GM23338 (cell line): ENCODE data around the gene GPRC6A. TPM values are rescaled to one million over a fixed set of nuclear protein-coding genes. Genes with fewer than 3 reads are reported as not detected.

Experiments used
- ATAC-seq: fragments of 200-7000 bp; cut with Tn5 transposase; 3 replicates; pipeline ENCODE4 v1.9.1; 2020
- DNase-seq: peaks from one replicate; pipeline ENCODE4 v3.0.0-alpha.2; 2015; ENCODE audit warnings: low spot score
- H2AFZ ChIP-seq: fragments of 200-600 bp; sonication (generic); 2 replicates; pipeline ENCODE4 v1.8.0; 2016; ENCODE audit warnings: antibody characterized with exemption, mild to moderate bottlenecking, moderate library complexity
- H3F3A ChIP-seq: fragments of 200-600 bp; sonication (generic); replicated peaks from 2 replicates; pipeline ENCODE4 v1.8.0; 2017; ENCODE audit warnings: antibody characterized with exemption, mixed run types, low read depth
- H3K27ac ChIP-seq: fragments of 200-600 bp; sonication (generic); 2 replicates; pipeline ENCODE4 v1.6.1; 2016; ENCODE audit warnings: low read depth
- H3K27me3 ChIP-seq: fragments of 200-600 bp; sonication (generic); 2 replicates; pipeline ENCODE4 v1.8.0; 2016; ENCODE audit warnings: mild to moderate bottlenecking, mixed run types, moderate library complexity; ENCODE audit not compliant: insufficient read depth
- H3K36me3 ChIP-seq: fragments of 200-600 bp; sonication (generic); 2 replicates; pipeline ENCODE4 v1.8.0; 2016; ENCODE audit warnings: mild to moderate bottlenecking; ENCODE audit not compliant: insufficient read depth
- H3K4me1 ChIP-seq: fragments of 200-600 bp; sonication (generic); 2 replicates; pipeline ENCODE4 v1.8.0; 2016; ENCODE audit warnings: mild to moderate bottlenecking, moderate library complexity; ENCODE audit not compliant: insufficient read depth
- H3K4me2 ChIP-seq: fragments of 200-600 bp; sonication (generic); 2 replicates; pipeline ENCODE4 v1.7.1; 2017; ENCODE audit warnings: mixed run types
- H3K4me3 ChIP-seq: fragments of 200-600 bp; sonication (generic); 2 replicates; pipeline ENCODE4 v1.6.1; 2016; ENCODE audit warnings: mixed run types
- H3K79me2 ChIP-seq: fragments of 200-600 bp; sonication (generic); replicated peaks from 2 replicates; pipeline ENCODE4 v1.8.0; 2017; ENCODE audit warnings: mild to moderate bottlenecking; ENCODE audit not compliant: insufficient read depth
- H3K9me2 ChIP-seq: fragments of 200-600 bp; sonication (generic); 2 replicates; pipeline ENCODE4 v1.8.0; 2017; ENCODE audit not compliant: insufficient read depth
- H4K20me1 ChIP-seq: fragments of 200-600 bp; sonication (generic); replicated peaks from 2 replicates; pipeline ENCODE4 v1.8.0; 2017; ENCODE audit warnings: mild to moderate bottlenecking; ENCODE audit not compliant: insufficient read depth
- H3K27ac Mint-ChIP-seq: 2 replicates; pipeline ENCODE4 v1.8.0; 2020; ENCODE audit warnings: inconsistent platforms, mild to moderate bottlenecking, moderate library complexity, mixed read lengths
- H3K27me3 Mint-ChIP-seq: 3 replicates; pipeline ENCODE4 v1.8.0; 2022; ENCODE audit warnings: low read depth, mild to moderate bottlenecking, moderate library complexity, mixed read lengths, inconsistent platforms; ENCODE audit not compliant: insufficient read depth, poor library complexity
- H3K36me3 Mint-ChIP-seq: 3 replicates; pipeline ENCODE4 v1.8.0; 2021; ENCODE audit warnings: low read depth, mild to moderate bottlenecking, inconsistent platforms, moderate library complexity, mixed read lengths
- H3K4me1 Mint-ChIP-seq: 3 replicates; pipeline ENCODE4 v1.8.0; 2020; ENCODE audit warnings: mild to moderate bottlenecking, inconsistent platforms, mixed read lengths
- H3K4me3 Mint-ChIP-seq: 3 replicates; pipeline ENCODE4 v1.8.0; 2021; ENCODE audit warnings: moderate library complexity, mild to moderate bottlenecking, inconsistent platforms, mixed read lengths
- H3K9me3 Mint-ChIP-seq: 3 replicates; pipeline ENCODE4 v1.8.0; 2020; ENCODE audit warnings: moderate library complexity, mild to moderate bottlenecking, inconsistent platforms, mixed read lengths
- CTCF ChIP-seq, 2 experiments: fragments of 200-600 bp in 1 of 2; sonication (generic) in 1 of 2; conservative IDR thresholded peaks; 2 replicates each; pipeline versions ENCODE4 v1.5.1 to v1.6.1; 2016 to 2017; ENCODE audit warnings: antibody characterized with exemption in 2 of 2, low read depth in 2 of 2, mild to moderate bottlenecking in 2 of 2, moderate library complexity in 1 of 2
- EZH2 ChIP-seq: fragments of 200-600 bp; sonication (generic); IDR thresholded peaks from one replicate; pipeline ENCODE4 v1.8.0; 2017; ENCODE audit warnings: antibody characterized with exemption, mild to moderate bottlenecking, low read depth; ENCODE audit not compliant: unreplicated experiment
- NANOG ChIP-seq: IDR thresholded peaks from 2 replicates; pipeline ENCODE4 v1.6.1; 2016; ENCODE audit warnings: antibody characterized with exemption, borderline replicate concordance
- POLR2AphosphoS5 ChIP-seq: IDR thresholded peaks from 2 replicates; pipeline ENCODE4 v1.6.1; 2016; ENCODE audit warnings: antibody characterized with exemption, low read depth
- ZNF114 ChIP-seq: fragments of 250-450 bp; sonication (Bioruptor Pico); IDR thresholded peaks from 2 replicates; pipeline ENCODE4 v1.5.0; 2020; ENCODE audit warnings: mild to moderate bottlenecking, moderate library complexity
- ZNF331 ChIP-seq: fragments of 250-450 bp; sonication (Bioruptor Pico); IDR thresholded peaks from 2 replicates; pipeline ENCODE4 v1.5.0; 2020; ENCODE audit warnings: low read depth, mild to moderate bottlenecking, moderate library complexity
- polyA plus RNA-seq: library from polyadenylated mRNA; unstranded; fragments of >200 nt; fragmentation: Nextera tagmentation; extraction: Ambion mirVana; gene quantifications from 2 replicates; pipeline ENCODE4 v1.2.1, GENCODE V29; 2016
- total RNA-seq: library from RNA; depleted of rRNA; stranded (reverse); fragments of >200 nt; shearing (Covaris generic); gene quantifications from 2 replicates; pipeline ENCODE4 v1.2.3, GENCODE V29; 2014
- TF ChIP-seq, protein P1 (sequence below): fragments of 250-450 bp; sonication (Bioruptor Pico); IDR thresholded peaks from 2 replicates; pipeline ENCODE4 v1.5.0; 2020; ENCODE audit warnings: mild to moderate bottlenecking, moderate library complexity

GPRC6A gene
- total and polyA plus RNA-seq, 2 experiments from 2014 or later = 0.21 to 0.45 TPM

DNA sequence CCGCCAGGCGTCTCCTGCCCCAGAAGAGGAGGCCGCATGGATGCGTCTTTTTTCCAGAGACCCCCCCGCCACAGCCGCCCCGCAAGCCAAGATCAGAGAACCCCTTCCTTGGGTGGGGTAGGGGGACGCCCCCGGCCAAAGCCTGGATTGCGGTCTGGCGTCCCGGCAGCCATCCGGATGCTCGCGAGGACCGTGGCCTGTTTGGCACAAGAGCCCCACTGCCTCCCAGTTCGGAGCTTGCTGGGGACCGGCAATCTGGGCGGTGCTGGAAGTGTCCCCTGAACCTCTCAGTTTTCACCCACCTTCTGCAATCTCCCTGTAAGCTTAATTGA is 64.3 kb downstream of the GPRC6A start:
- Histone ChIP-seq H3F3A (no peaks in the 10 kb centered on the region), H3K27me3 (peaks cover 48% of the 10 kb centered on the region), H3K4me3 (peak overlapping the region; percentile 68), H3K36me3 (no peaks in the 10 kb centered on the region), H2AFZ (peak overlapping the region; percentile 96), H4K20me1 (no peaks in the 10 kb centered on the region), H3K79me2 (no peaks in the 10 kb centered on the region), H3K9me2 (no peaks in the 10 kb centered on the region), H3K27ac (no peak overlapping the region), H3K4me2 (peak overlapping the region; percentile 88), H3K4me1 (peaks cover 20% of the 10 kb centered on the region)
- H3K36me3 Mint-ChIP-seq = no peaks in the 10 kb centered on the region; the same call in 2 of the 3 replicates
- DNase-seq (peak; percentile 68), ATAC-seq (peak; percentile 68)
- H3K27me3 Mint-ChIP-seq = peaks cover 31% of the 10 kb centered on the region
- no peaks in the 10 kb centered on the region for H3K9me3 Mint-ChIP-seq
- peak overlapping the region; percentile 76 for H3K4me3 Mint-ChIP-seq
- TF ChIP-seq ZNF331 (CRISPR knock-in tag) = no peak
- TF ChIP-seq EZH2 = peak; percentile 29
- peaks cover 17% of the 10 kb centered on the region for H3K4me1 Mint-ChIP-seq
- no peak overlapping the region for H3K27ac Mint-ChIP-seq

- Histone ChIP-seq H3K79me2 (no peaks in the 10 kb centered on the region), H3K9me2 (no peaks in the 10 kb centered on the region), H3K27ac (no peak overlapping the region), H3K36me3 (no peaks in the 10 kb centered on the region), H3K27me3 (peaks cover 48% of the 10 kb centered on the region), H4K20me1 (no peaks in the 10 kb centered on the region), H3K4me2 (peak overlapping the region; percentile 88), H3K4me3 (peak overlapping the region; percentile 68), H3K4me1 (peaks cover 20% of the 10 kb centered on the region), H3F3A (no peaks in the 10 kb centered on the region), H2AFZ (peak overlapping the region; percentile 96)
- Mint-ChIP-seq H3K4me3 (peak overlapping the region; percentile 76), H3K4me1 (peaks cover 17% of the 10 kb centered on the region), H3K9me3 (no peaks in the 10 kb centered on the region), H3K36me3 (no peaks in the 10 kb centered on the region; the same call in 2 of the 3 replicates), H3K27ac (no peak overlapping the region), H3K27me3 (peaks cover 31% of the 10 kb centered on the region)
- TF ChIP-seq EZH2 (no peak), CTCF (conservative IDR thresholded peaks at IDR 0.05; ENCODE audit: low read depth in 2 of 2) (0 out of 4 replicates have a peak, but pooled peaks of 1 of the 2 experiments have one; percentile 10), POLR2AphosphoS5 (no peak)
- DNase-seq (no peak), ATAC-seq (peak; percentile 36)
Observed at GRCh38 chr6:116763906-116764628, 64.8 kb downstream of the GPRC6A start.

GRCh38 chr6:116763048-116763447 is 65.8 kb downstream of the GPRC6A start:
- Histone ChIP-seq H4K20me1 (no peaks in the 10 kb centered on the region), H3K27me3 (peaks cover 48% of the 10 kb centered on the region), H3K4me3 (no peak overlapping the region), H3K4me2 (0 out of 2 replicates have a peak overlapping the region, but pooled peaks have one; percentile 57), H3F3A (no peaks in the 10 kb centered on the region), H3K9me2 (no peaks in the 10 kb centered on the region), H2AFZ (no peak overlapping the region), H3K4me1 (peaks cover 20% of the 10 kb centered on the region), H3K27ac (no peak overlapping the region), H3K79me2 (no peaks in the 10 kb centered on the region), H3K36me3 (no peaks in the 10 kb centered on the region)
- H3K4me3 Mint-ChIP-seq = no peak overlapping the region
- H3K27me3 Mint-ChIP-seq = peaks cover 29% of the 10 kb centered on the region
- TF ChIP-seq, protein P1, sequence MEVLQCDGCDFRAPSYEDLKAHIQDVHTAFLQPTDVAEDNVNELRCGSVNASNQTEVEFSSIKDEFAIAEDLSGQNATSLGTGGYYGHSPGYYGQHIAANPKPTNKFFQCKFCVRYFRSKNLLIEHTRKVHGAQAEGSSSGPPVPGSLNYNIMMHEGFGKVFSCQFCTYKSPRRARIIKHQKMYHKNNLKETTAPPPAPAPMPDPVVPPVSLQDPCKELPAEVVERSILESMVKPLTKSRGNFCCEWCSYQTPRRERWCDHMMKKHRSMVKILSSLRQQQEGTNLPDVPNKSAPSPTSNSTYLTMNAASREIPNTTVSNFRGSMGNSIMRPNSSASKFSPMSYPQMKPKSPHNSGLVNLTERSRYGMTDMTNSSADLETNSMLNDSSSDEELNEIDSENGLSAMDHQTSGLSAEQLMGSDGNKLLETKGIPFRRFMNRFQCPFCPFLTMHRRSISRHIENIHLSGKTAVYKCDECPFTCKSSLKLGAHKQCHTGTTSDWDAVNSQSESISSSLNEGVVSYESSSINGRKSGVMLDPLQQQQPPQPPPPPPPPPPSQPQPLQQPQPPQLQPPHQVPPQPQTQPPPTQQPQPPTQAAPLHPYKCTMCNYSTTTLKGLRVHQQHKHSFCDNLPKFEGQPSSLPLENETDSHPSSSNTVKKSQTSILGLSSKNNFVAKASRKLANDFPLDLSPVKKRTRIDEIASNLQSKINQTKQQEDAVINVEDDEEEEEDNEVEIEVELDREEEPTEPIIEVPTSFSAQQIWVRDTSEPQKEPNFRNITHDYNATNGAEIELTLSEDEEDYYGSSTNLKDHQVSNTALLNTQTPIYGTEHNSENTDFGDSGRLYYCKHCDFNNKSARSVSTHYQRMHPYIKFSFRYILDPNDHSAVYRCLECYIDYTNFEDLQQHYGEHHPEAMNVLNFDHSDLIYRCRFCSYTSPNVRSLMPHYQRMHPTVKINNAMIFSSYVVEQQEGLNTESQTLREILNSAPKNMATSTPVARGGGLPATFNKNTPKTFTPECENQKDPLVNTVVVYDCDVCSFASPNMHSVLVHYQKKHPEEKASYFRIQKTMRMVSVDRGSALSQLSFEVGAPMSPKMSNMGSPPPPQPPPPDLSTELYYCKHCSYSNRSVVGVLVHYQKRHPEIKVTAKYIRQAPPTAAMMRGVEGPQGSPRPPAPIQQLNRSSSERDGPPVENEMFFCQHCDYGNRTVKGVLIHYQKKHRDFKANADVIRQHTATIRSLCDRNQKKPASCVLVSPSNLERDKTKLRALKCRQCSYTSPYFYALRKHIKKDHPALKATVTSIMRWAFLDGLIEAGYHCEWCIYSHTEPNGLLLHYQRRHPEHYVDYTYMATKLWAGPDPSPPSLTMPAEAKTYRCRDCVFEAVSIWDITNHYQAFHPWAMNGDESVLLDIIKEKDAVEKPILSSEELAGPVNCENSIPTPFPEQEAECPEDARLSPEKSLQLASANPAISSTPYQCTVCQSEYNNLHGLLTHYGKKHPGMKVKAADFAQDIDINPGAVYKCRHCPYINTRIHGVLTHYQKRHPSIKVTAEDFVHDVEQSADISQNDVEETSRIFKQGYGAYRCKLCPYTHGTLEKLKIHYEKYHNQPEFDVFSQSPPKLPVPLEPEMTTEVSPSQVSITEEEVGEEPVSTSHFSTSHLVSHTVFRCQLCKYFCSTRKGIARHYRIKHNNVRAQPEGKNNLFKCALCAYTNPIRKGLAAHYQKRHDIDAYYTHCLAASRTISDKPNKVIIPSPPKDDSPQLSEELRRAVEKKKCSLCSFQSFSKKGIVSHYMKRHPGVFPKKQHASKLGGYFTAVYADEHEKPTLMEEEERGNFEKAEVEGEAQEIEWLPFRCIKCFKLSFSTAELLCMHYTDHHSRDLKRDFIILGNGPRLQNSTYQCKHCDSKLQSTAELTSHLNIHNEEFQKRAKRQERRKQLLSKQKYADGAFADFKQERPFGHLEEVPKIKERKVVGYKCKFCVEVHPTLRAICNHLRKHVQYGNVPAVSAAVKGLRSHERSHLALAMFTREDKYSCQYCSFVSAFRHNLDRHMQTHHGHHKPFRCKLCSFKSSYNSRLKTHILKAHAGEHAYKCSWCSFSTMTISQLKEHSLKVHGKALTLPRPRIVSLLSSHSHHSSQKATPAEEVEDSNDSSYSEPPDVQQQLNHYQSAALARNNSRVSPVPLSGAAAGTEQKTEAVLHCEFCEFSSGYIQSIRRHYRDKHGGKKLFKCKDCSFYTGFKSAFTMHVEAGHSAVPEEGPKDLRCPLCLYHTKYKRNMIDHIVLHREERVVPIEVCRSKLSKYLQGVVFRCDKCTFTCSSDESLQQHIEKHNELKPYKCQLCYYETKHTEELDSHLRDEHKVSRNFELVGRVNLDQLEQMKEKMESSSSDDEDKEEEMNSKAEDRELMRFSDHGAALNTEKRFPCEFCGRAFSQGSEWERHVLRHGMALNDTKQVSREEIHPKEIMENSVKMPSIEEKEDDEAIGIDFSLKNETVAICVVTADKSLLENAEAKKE (CRISPR knock-in tag) = no peak
- TF ChIP-seq ZNF114 (no peak), NANOG (no peak)
- no peaks in the 10 kb centered on the region for H3K9me3 Mint-ChIP-seq
- no peaks in the 10 kb centered on the region; the same call in 2 of the 3 replicates for H3K36me3 Mint-ChIP-seq
- peaks cover 17% of the 10 kb centered on the region for H3K4me1 Mint-ChIP-seq
- ATAC-seq = no peak
- no peak for DNase-seq
- H3K27ac Mint-ChIP-seq = no peak overlapping the region
